Naive thymus-derived CD8-positive, alpha-beta T cell (primary cell): ENCODE data around the gene DLX6. TPM values are rescaled to one million over a fixed set of nuclear protein-coding genes. Genes with fewer than 3 reads are reported as not detected.

Source experiments
- ATAC-seq, 2 donors: fragments of 150-1000 bp; cut with Tn5 transposase in 1 of 2; sonication (Bioruptor Pico), chemical (Tn5 transposase) in 1 of 2; 1 replicate in 1 of 2; 2 replicates in 1 of 2; pipeline ENCODE4 v1.10.0; 2021; ENCODE audit warnings: mild to moderate bottlenecking in 2 of 2, moderate library complexity in 2 of 2
- POLR2A ChIA-PET: fragments of 350-600 bp; sonication (Branson Sonifier 250); formaldehyde crosslinking; loops from one replicate; lab custom pipeline; 2021; ENCODE audit warnings: antibody characterized with exemption; lab: Charles Lee
- DNase-seq, 10 donors: peaks; one replicate each; pipeline versions ENCODE4 v3.0.0 to v3.0.0-alpha.2; 2020 to 2022
- H3K27ac Mint-ChIP-seq, 10 donors: one replicate each; pipeline ENCODE4 v1.8.0; 2020 to 2022; ENCODE audit warnings: mild to moderate bottlenecking in 10 of 10, mixed read lengths in 10 of 10, moderate library complexity in 4 of 10, inconsistent platforms in 1 of 10
- H3K27me3 Mint-ChIP-seq, 5 donors: one replicate each; pipeline ENCODE4 v1.8.0; 2021 to 2022; ENCODE audit warnings: mixed read lengths in 5 of 5
- H3K36me3 Mint-ChIP-seq, 3 donors: one replicate each; pipeline ENCODE4 v1.8.0; 2020 to 2022; ENCODE audit warnings: mixed read lengths in 3 of 3, mild to moderate bottlenecking in 2 of 3, inconsistent platforms in 1 of 3
- H3K4me1 Mint-ChIP-seq, 4 donors: one replicate each; pipeline ENCODE4 v1.8.0; 2021 to 2022; ENCODE audit warnings: mixed read lengths in 4 of 4
- H3K4me3 Mint-ChIP-seq, 10 donors: one replicate each; pipeline ENCODE4 v1.8.0; 2020 to 2022; ENCODE audit warnings: mild to moderate bottlenecking in 10 of 10, mixed read lengths in 10 of 10, moderate library complexity in 6 of 10, inconsistent platforms in 1 of 10
- H3K9me3 Mint-ChIP-seq, 9 donors: one replicate each; pipeline ENCODE4 v1.8.0; 2020 to 2022; ENCODE audit warnings: mixed read lengths in 9 of 9, mild to moderate bottlenecking in 3 of 9, inconsistent platforms in 1 of 9, moderate library complexity in 1 of 9
- polyA plus RNA-seq, 3 donors: library from polyadenylated mRNA; unstranded; fragments of 300-500 nt; fragmentation: Illumina TruSeq; gene quantifications; one replicate each; pipeline ENCODE4 v1.2.3, GENCODE V29; 2021
- total RNA-seq, 8 experiments: library from RNA in 2 of 8; stranded (reverse) in 2 of 8; gene quantifications; one replicate each; pipeline ENCODE4 v1.2.3 and lab custom pipeline; 2021 to 2026

The DLX6 gene
- total and polyA plus RNA-seq, 5 experiments from 2014 or later: not detected

GRCh38 chr7:96987719-96988118 is 17.6 kb upstream of the DLX6 start:
- no peak for DNase-seq
- peaks cover 0 to 23% (median 5%) of the 10 kb centered on the region in 4 donors for H3K4me1 Mint-ChIP-seq
- peaks cover 34 to 81% (median 43%) of the 10 kb centered on the region in 5 donors for H3K27me3 Mint-ChIP-seq
- peaks cover 0 to 11% (median 5%) of the 10 kb centered on the region in 9 donors for H3K9me3 Mint-ChIP-seq
- ATAC-seq: no peak
- POLR2A ChIA-PET: no interaction called here
- peaks cover 1 to 2% (median 1%) of the 10 kb centered on the region in 3 donors for H3K36me3 Mint-ChIP-seq
- H3K27ac Mint-ChIP-seq: no peak overlapping the region
- H3K4me3 Mint-ChIP-seq: no peak overlapping the region

GRCh38 chr7:96989241-96989858 is 16.0 kb upstream of the DLX6 start:
- ATAC-seq: no peak
- peaks cover 0 to 28% (median 8%) of the 10 kb centered on the region in 4 donors for H3K4me1 Mint-ChIP-seq
- POLR2A ChIA-PET: interaction anchor here (0.6 kb wide), 1 partner anchor 304 kb away, joined by 7 read pairs; no protein-coding TSS in a partner anchor
- peaks cover 0 to 24% (median 9%) of the 10 kb centered on the region in 9 donors for H3K9me3 Mint-ChIP-seq
- H3K36me3 Mint-ChIP-seq: peaks cover 2 to 12% (median 6%) of the 10 kb centered on the region in 3 donors
- H3K27ac Mint-ChIP-seq: no peak overlapping the region
- H3K4me3 Mint-ChIP-seq: no peak overlapping the region
- no peak for DNase-seq
- peaks cover 43 to 97% (median 58%) of the 10 kb centered on the region in 5 donors for H3K27me3 Mint-ChIP-seq

- Mint-ChIP-seq H3K4me1 (peaks cover 0 to 28% (median 8%) of the 10 kb centered on the region in 4 donors), H3K9me3 (peaks cover 0 to 27% (median 9%) of the 10 kb centered on the region in 9 donors), H3K36me3 (peaks cover 2 to 12% (median 6%) of the 10 kb centered on the region in 3 donors), H3K27ac (peak overlapping the region in 1 of 10 donors; percentile 64), H3K4me3 (no peak overlapping the region), H3K27me3 (peaks cover 43 to 97% (median 62%) of the 10 kb centered on the region in 5 donors)
- DNase-seq: no peak
- ATAC-seq: no peak
- POLR2A ChIA-PET: no interaction called here
These were observed 15.5 kb upstream of the DLX6 start for GRCh38 chr7:96989859-96990317.

GRCh38 chr7:96991546-96992191 is 13.7 kb upstream of the DLX6 start:
- peaks cover 49 to 100% (median 73%) of the 10 kb centered on the region in 5 donors for H3K27me3 Mint-ChIP-seq
- H3K4me3 Mint-ChIP-seq: peak overlapping the region in 1 of 10 donors; percentile 14
- H3K4me1 Mint-ChIP-seq: peaks cover 0 to 34% (median 8%) of the 10 kb centered on the region in 4 donors
- ATAC-seq (no peak), DNase-seq (no peak)
- peaks cover 0 to 30% (median 11%) of the 10 kb centered on the region in 9 donors for H3K9me3 Mint-ChIP-seq
- POLR2A ChIA-PET: no interaction called here
- H3K36me3 Mint-ChIP-seq: peaks cover 2 to 17% (median 6%) of the 10 kb centered on the region in 3 donors
- H3K27ac Mint-ChIP-seq: no peak overlapping the region

GRCh38 chr7:96992192-96993005 is 13.0 kb upstream of the DLX6 start:
- DNase-seq (no peak), ATAC-seq (no peak)
- peaks cover 2 to 24% (median 6%) of the 10 kb centered on the region in 3 donors for H3K36me3 Mint-ChIP-seq
- peaks cover 53 to 100% (median 75%) of the 10 kb centered on the region in 5 donors for H3K27me3 Mint-ChIP-seq
- no peak overlapping the region for H3K4me3 Mint-ChIP-seq
- POLR2A ChIA-PET: no interaction called here
- H3K27ac Mint-ChIP-seq: peak overlapping the region in 1 of 10 donors; percentile 82
- peaks cover 0 to 38% (median 10%) of the 10 kb centered on the region in 4 donors for H3K4me1 Mint-ChIP-seq
- H3K9me3 Mint-ChIP-seq: peaks cover 0 to 32% (median 11%) of the 10 kb centered on the region in 9 donors

- H3K4me1 Mint-ChIP-seq: peaks cover 0 to 41% (median 12%) of the 10 kb centered on the region in 4 donors
- H3K27ac Mint-ChIP-seq: no peak overlapping the region
- no peak for DNase-seq
- H3K36me3 Mint-ChIP-seq: peaks cover 2 to 26% (median 6%) of the 10 kb centered on the region in 3 donors
- peaks cover 0 to 35% (median 11%) of the 10 kb centered on the region in 9 donors for H3K9me3 Mint-ChIP-seq
- peak overlapping the region in 1 of 10 donors; percentile 30 for H3K4me3 Mint-ChIP-seq
- POLR2A ChIA-PET: no interaction called here
- H3K27me3 Mint-ChIP-seq: peaks cover 57 to 100% (median 80%) of the 10 kb centered on the region in 5 donors
- no peak for ATAC-seq
These were observed 12.1 kb upstream of the DLX6 start for GRCh38 chr7:96993094-96993865.

GRCh38 chr7:96993980-96994379 is 11.4 kb upstream of the DLX6 start:
- H3K27ac Mint-ChIP-seq: peak overlapping the region in 1 of 10 donors; percentile 25
- POLR2A ChIA-PET: no interaction called here
- peaks cover 2 to 28% (median 6%) of the 10 kb centered on the region in 3 donors for H3K36me3 Mint-ChIP-seq
- ATAC-seq (no peak), DNase-seq (no peak)
- peaks cover 0 to 44% (median 14%) of the 10 kb centered on the region in 4 donors for H3K4me1 Mint-ChIP-seq
- H3K27me3 Mint-ChIP-seq: peaks cover 55 to 100% (median 80%) of the 10 kb centered on the region in 5 donors
- H3K4me3 Mint-ChIP-seq: no peak overlapping the region
- peaks cover 0 to 39% (median 11%) of the 10 kb centered on the region in 9 donors for H3K9me3 Mint-ChIP-seq

GRCh38 chr7:96995406-96996110 is 9.8 kb upstream of the DLX6 start:
- H3K27ac Mint-ChIP-seq: peak overlapping the region in 1 of 10 donors; percentile 78
- H3K27me3 Mint-ChIP-seq: peaks cover 61 to 100% (median 81%) of the 10 kb centered on the region in 5 donors
- ATAC-seq (no peak), DNase-seq (no peak)
- no peak overlapping the region for H3K4me3 Mint-ChIP-seq
- POLR2A ChIA-PET: no interaction called here
- peaks cover 0 to 40% (median 11%) of the 10 kb centered on the region in 9 donors for H3K9me3 Mint-ChIP-seq
- H3K36me3 Mint-ChIP-seq: peaks cover 2 to 35% (median 6%) of the 10 kb centered on the region in 3 donors
- peaks cover 0 to 35% (median 13%) of the 10 kb centered on the region in 4 donors for H3K4me1 Mint-ChIP-seq

- H3K4me1 Mint-ChIP-seq: peaks cover 0 to 35% (median 13%) of the 10 kb centered on the region in 4 donors
- no peak overlapping the region for H3K4me3 Mint-ChIP-seq
- POLR2A ChIA-PET: no interaction called here
- H3K9me3 Mint-ChIP-seq: peaks cover 0 to 40% (median 11%) of the 10 kb centered on the region in 9 donors
- H3K27me3 Mint-ChIP-seq: peaks cover 69 to 100% (median 89%) of the 10 kb centered on the region in 5 donors
- peaks cover 2 to 35% (median 6%) of the 10 kb centered on the region in 3 donors for H3K36me3 Mint-ChIP-seq
- ATAC-seq (no peak), DNase-seq (no peak)
- peak overlapping the region in 1 of 10 donors; percentile 58 for H3K27ac Mint-ChIP-seq
These were observed 9.0 kb upstream of the DLX6 start for GRCh38 chr7:96996111-96996957.

GRCh38 chr7:96996958-96997511 is 8.3 kb upstream of the DLX6 start:
- DNase-seq: no peak
- POLR2A ChIA-PET: no interaction called here
- ATAC-seq: no peak
- H3K27me3 Mint-ChIP-seq: peaks cover 72 to 100% (median 88%) of the 10 kb centered on the region in 5 donors
- peaks cover 0 to 37% (median 11%) of the 10 kb centered on the region in 9 donors for H3K9me3 Mint-ChIP-seq
- H3K4me3 Mint-ChIP-seq: no peak overlapping the region
- peak overlapping the region in 1 of 10 donors; percentile 58 for H3K27ac Mint-ChIP-seq
- peaks cover 3 to 35% (median 9%) of the 10 kb centered on the region in 3 donors for H3K36me3 Mint-ChIP-seq
- H3K4me1 Mint-ChIP-seq: peaks cover 0 to 28% (median 13%) of the 10 kb centered on the region in 4 donors
